ENCODE data around the gene CARD8.

DNA sequence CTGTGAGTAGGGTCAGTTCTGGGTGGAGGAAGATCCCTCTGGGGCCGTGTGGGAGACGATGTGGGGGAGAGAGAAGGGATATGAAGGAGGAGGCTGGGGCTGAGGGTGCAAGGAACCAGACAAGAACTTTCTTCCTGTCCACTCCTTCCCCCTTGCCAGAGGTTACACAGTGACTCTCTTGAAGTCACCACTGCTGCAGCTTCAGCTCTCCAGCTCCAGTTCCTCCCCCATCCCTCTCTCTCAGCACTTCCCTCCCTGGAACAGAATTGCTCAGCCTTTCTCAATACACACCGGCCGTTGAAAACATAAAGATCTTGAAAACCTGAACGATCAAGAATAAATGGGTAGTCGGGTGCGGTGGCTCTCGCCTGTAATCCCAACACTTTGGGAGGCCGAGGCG is 80.1 kb downstream of the CARD8 start:
- no peak for TF ChIP-seq GATA2 (IDR thresholded peaks at IDR 0.05; ENCODE audit: low read depth, low read length)
- no peak for TF ChIP-seq GATA3 (IDR thresholded peaks at IDR 0.05; ENCODE audit: low read depth, low read length)

Data from SH-SY5Y (cell line).